ENCODE measurements around the gene BRME1. TPM values are rescaled to one million over a fixed set of nuclear protein-coding genes. Genes with fewer than 3 reads are reported as not detected.

Gene BRME1
- total RNA-seq, 1 donor from 2014 or later = not detected

DNA sequence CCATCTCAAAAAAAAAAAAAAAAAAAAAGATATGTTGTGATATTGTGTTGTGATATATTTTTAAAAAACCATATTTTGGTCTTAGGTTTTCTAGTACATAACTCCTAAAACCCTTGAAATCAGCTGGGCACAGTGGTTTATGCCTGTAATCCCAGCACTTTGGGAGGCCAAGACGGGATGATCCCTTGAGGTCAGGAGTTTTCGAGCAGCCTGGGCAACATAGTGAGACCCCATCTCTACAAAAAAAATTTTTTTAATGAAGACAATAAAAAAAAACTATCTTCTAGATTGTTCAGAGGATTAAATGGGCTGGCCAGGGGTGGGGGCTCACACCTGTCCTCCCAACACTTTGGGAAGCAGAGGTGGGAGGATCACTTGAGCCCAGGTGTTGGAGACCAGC is 45.1 kb upstream of the BRME1 start:
- no peaks in the 10 kb centered on the region for H3K27me3 ChIP-seq
- DNase-seq (ENCODE audit: low spot score in 2 of 2) = no peak
- H3K36me3 ChIP-seq = peaks cover 10% of the 10 kb centered on the region in 2 donors
- H3K4me1 ChIP-seq = peaks cover 6 to 12% of the 10 kb centered on the region in 2 donors
- TF ChIP-seq, protein P1, sequence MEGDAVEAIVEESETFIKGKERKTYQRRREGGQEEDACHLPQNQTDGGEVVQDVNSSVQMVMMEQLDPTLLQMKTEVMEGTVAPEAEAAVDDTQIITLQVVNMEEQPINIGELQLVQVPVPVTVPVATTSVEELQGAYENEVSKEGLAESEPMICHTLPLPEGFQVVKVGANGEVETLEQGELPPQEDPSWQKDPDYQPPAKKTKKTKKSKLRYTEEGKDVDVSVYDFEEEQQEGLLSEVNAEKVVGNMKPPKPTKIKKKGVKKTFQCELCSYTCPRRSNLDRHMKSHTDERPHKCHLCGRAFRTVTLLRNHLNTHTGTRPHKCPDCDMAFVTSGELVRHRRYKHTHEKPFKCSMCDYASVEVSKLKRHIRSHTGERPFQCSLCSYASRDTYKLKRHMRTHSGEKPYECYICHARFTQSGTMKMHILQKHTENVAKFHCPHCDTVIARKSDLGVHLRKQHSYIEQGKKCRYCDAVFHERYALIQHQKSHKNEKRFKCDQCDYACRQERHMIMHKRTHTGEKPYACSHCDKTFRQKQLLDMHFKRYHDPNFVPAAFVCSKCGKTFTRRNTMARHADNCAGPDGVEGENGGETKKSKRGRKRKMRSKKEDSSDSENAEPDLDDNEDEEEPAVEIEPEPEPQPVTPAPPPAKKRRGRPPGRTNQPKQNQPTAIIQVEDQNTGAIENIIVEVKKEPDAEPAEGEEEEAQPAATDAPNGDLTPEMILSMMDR (IDR thresholded peaks at IDR 0.05) = no peak
- no peak overlapping the region for H3K27ac ChIP-seq
- H3K4me3 ChIP-seq = no peak overlapping the region
- intact Hi-C loops (cut with DNase I) = loop anchor here (5.0 kb wide), 2 partner anchors 121 to 166 kb away; partner anchors contain the start of genes MISP3 and PRKACA
- no peaks in the 10 kb centered on the region for H3K9me3 ChIP-seq

DNA sequence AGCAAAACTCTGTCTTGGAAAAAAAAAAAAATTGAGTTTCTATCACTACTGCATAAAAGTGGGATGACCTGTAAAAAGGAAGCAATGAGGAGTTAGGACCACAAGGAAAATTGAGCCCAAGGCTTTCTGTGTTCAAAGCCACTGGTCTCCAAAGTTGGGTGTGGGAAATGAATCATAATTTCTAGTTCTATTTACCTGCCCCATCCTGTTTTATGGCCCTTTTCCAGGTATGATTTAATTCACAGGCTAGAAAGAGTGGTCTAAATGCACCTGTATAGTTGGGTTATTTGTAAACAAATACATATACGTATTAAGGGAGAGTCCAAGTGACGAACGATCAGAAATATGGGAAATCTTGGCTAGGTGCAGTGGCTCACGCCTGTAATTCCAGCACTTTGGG is 40.5 kb upstream of the BRME1 start:
- intact Hi-C loops (cut with DNase I) = no loop called here
- TF ChIP-seq, protein P1 (IDR thresholded peaks at IDR 0.05) = no peak
- no peak overlapping the region for H3K27ac ChIP-seq

DNA sequence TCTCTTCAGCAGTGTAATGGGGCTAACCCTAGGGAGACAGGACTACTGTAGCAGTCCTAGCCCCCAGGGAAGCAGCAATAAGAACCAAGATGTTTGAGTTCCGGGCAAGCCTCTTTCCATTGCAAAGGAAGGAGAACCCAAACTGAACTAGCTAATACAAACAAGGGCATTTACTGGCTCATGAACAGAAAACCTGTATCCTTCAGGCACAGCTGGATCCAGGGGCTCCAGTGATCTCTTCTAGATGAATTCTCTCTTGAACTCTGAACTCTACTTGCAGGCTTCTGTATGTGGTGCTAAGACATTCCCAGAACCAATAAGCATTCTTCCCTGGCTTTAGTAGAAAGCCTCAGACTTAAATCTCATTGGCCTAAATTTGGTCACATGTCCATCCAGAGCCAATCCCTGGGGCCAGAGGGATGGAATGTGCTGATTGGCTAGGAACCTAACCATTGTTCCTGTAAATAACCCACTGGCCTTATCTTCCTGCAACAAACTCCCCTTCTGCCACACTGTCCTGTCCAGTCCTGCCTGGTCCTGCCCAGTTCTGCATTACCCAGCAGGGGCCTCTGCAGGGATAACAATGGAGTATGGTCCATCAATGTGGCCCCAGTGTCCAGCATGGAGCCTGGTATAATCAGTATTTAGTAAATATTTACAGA is 36.2 kb upstream of the BRME1 start:
- DNase-seq (ENCODE audit: low spot score in 2 of 2) = no peak
- no peaks in the 10 kb centered on the region for H3K27me3 ChIP-seq
- H3K36me3 ChIP-seq = no peaks in the 10 kb centered on the region
- H3K27ac ChIP-seq = no peak overlapping the region
- H3K9me3 ChIP-seq = no peaks in the 10 kb centered on the region
- H3K4me3 ChIP-seq = no peak overlapping the region
- peaks cover 4 to 5% of the 10 kb centered on the region in 2 donors for H3K4me1 ChIP-seq
- TF ChIP-seq, protein P1 (IDR thresholded peaks at IDR 0.05) = no peak
- intact Hi-C loops (cut with DNase I) = no loop called here

More for the DNA sequence above, 40.5 kb upstream of the BRME1 start:
- H3K4me3 ChIP-seq = no peak overlapping the region
- H3K9me3 ChIP-seq = no peaks in the 10 kb centered on the region
- DNase-seq (ENCODE audit: low spot score in 2 of 2) = no peak
- no peaks in the 10 kb centered on the region for H3K4me1 ChIP-seq
- H3K27me3 ChIP-seq = no peaks in the 10 kb centered on the region
- no peaks in the 10 kb centered on the region for H3K36me3 ChIP-seq

DNA sequence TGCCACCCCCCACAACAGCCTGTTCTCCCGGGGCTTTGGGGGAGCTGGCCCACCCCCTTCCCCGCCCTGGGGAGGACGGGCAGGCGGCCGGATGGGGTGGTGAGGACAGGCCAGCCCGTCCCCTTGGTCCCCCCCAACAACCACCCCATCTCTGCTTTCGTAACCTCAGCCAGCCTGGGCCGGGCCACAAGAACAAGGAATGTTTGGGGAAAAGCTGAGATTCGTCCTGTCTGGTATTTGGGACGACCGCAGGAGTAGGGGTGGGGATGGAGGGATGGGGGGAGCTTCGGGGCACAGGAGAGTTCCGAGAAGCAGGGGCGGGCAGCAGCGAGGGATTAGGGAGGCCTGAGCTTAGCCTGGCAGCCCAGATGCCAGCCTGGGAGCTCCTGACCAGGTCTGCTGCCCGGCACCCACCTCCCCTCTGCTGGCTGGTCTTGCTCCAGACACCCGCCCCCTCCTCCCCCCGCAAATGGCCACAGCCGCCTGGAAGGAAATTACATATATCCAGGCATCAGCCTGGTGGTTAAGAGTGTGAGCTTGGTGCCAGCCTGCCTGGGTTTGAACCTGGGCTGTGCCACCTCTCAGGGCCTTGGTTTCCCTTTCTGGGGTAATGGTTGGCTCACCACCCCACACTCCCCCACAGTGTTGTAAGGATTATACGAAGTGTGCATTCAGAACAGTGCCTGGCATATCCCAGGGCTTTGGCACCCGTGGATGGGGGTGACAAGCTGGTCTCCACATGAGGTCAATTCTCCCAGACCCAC is 32.6 kb upstream of the BRME1 start, which contains the start of gene PODNL1:
TSS of gene PODNL1 (minus strand) at position 117 of the 764 bp plus-strand sequence. CDS start 236 bp downstream, outside the sequence.
- Histone ChIP-seq H3K4me3 (peak within 1 kb of the TSS; percentile 18 to 70), H3K27ac (peak within 1 kb of the TSS; percentile 11 to 52), H3K36me3 (no peaks in the 10 kb centered on the region), H3K27me3 (no peaks in the 10 kb centered on the region), H3K9me3 (no peaks in the 10 kb centered on the region), H3K4me1 (peaks cover 4 to 5% of the 10 kb centered on the region in 2 donors)
- no peak for DNase-seq (ENCODE audit: low spot score in 2 of 2)
- intact Hi-C loops (cut with DNase I) = no loop called here
- TF ChIP-seq, protein P1 (IDR thresholded peaks at IDR 0.05) = no peak

DNA sequence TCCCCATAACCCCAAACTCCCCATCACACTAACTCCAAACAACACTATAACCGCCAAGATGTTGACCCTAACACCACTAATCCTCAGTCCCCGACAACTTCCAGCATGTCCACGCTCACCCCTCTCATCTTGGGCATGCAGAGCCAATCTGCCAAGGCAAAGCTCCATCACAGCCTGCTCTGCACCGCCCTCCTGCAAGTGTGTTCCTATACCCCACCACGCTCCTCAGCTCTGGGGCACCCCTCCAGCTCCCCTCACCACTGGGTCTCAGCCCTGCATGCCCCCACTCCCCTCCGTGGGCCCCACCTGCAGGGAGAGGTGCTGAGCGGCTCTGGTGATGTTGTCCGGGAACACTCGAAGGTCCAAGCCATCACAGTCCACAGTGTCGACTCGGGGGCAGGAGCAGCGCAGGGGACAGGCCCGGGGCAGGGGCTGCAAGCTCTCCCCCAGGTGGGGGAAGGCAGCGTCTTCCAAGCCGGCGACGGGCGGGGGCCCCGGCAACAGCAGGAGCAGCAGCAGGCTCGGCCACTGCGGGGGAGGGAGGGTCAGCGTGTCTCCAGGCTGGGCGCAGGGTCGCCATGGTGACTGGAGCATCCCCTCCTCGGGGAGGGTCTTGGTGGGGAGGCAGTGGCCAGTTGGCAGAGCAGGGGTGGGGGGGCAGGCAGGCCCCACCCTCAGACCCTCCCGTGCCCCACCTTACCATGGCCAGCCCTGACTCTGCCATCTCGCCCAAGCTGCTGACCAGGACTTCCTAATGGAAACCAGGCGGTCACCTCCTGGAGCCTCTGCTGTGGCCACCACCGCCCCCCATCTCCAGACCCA is 31.8 kb upstream of the BRME1 start:
- Histone ChIP-seq H3K4me3 (peak overlapping the region; percentile 18 to 70), H3K27ac (peak overlapping the region in 1 of 2 donors; percentile 52), H3K27me3 (no peaks in the 10 kb centered on the region), H3K4me1 (peaks cover 4 to 5% of the 10 kb centered on the region in 2 donors), H3K9me3 (no peaks in the 10 kb centered on the region), H3K36me3 (no peaks in the 10 kb centered on the region)
- no peak for DNase-seq (ENCODE audit: low spot score in 2 of 2)
- TF ChIP-seq, protein P1 (IDR thresholded peaks at IDR 0.05) = no peak
- intact Hi-C loops (cut with DNase I) = no loop called here

Data from ascending aorta (tissue), 2 donors.